ENCODE results near the gene DNAH1.

DNA sequence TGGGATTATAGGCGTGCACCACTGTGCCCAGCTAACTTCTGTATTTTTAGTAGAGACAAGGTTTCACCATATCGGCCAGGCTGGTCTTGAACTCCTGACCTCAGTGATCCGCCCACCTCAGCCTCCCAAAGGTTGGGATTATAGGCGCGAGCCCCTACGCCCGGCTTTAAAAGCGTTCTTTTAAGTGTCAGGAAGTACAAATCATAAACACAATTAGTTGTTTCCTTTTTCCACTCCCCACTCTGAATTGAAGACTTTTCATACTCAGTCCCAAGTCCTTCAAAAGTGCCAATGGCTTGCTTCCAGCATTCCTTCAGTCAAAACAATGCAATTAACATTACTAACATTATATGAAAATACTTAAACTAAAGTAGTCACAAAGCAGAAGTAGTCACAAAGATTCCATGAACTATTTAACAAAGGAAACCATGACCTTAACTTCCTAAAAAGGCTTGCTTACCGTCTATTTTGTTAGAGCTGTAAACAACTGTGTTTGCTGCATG, 45.8 kb upstream of the DNAH1 start:
- TF ChIP-seq, protein P1, sequence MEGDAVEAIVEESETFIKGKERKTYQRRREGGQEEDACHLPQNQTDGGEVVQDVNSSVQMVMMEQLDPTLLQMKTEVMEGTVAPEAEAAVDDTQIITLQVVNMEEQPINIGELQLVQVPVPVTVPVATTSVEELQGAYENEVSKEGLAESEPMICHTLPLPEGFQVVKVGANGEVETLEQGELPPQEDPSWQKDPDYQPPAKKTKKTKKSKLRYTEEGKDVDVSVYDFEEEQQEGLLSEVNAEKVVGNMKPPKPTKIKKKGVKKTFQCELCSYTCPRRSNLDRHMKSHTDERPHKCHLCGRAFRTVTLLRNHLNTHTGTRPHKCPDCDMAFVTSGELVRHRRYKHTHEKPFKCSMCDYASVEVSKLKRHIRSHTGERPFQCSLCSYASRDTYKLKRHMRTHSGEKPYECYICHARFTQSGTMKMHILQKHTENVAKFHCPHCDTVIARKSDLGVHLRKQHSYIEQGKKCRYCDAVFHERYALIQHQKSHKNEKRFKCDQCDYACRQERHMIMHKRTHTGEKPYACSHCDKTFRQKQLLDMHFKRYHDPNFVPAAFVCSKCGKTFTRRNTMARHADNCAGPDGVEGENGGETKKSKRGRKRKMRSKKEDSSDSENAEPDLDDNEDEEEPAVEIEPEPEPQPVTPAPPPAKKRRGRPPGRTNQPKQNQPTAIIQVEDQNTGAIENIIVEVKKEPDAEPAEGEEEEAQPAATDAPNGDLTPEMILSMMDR (conservative IDR thresholded peaks at IDR 0.05; ENCODE audit: low read depth, low read length), result no peak
- TF ChIP-seq RFX5 (IDR thresholded peaks at IDR 0.05; ENCODE audit: low read depth, low read length) (no peak), RAD21 (IDR thresholded peaks at IDR 0.05; ENCODE audit: low read length) (no peak), MXI1 (IDR thresholded peaks at IDR 0.05; ENCODE audit: borderline replicate concordance, low read depth, low read length) (no peak), RCOR1 (IDR thresholded peaks at IDR 0.05; ENCODE audit: insufficient replicate concordance, low read length) (no peak), POLR2A (IDR thresholded peaks at IDR 0.05; ENCODE audit: low read depth, low read length) (no peak), SMC3 (IDR thresholded peaks at IDR 0.05; ENCODE audit: low read depth, low read length) (no peak), BHLHE40 (IDR thresholded peaks at IDR 0.05; ENCODE audit: low read depth, low read length) (no peak), NFE2L2 (IDR thresholded peaks at IDR 0.05; ENCODE audit: low read depth, low read length) (no peak), CHD1 (IDR thresholded peaks at IDR 0.05; ENCODE audit: low read depth, low read length) (no peak), MAFK (IDR thresholded peaks at IDR 0.05; ENCODE audit: low read depth, low read length) (no peak)
- TF ChIP-seq, protein P2, sequence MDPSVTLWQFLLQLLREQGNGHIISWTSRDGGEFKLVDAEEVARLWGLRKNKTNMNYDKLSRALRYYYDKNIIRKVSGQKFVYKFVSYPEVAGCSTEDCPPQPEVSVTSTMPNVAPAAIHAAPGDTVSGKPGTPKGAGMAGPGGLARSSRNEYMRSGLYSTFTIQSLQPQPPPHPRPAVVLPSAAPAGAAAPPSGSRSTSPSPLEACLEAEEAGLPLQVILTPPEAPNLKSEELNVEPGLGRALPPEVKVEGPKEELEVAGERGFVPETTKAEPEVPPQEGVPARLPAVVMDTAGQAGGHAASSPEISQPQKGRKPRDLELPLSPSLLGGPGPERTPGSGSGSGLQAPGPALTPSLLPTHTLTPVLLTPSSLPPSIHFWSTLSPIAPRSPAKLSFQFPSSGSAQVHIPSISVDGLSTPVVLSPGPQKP (IDR thresholded peaks at IDR 0.05; ENCODE audit: borderline replicate concordance, low read depth, low read length), result no peak
